NK-92 treated with Interleukin-12 subunit alpha and Interleukin-12 subunit beta, amount 100 ng/mL, for 24 hours (cell line): ENCODE data around the gene JMY.
A peak's percentile ranks its signal among the peaks of the same experiment; 100 is the strongest.

ENCODE experiments used
- DNase-seq: peaks from one replicate; lab custom pipeline; 2025; lab: John Stamatoyannopoulos, UW

The JMY gene, protein sequence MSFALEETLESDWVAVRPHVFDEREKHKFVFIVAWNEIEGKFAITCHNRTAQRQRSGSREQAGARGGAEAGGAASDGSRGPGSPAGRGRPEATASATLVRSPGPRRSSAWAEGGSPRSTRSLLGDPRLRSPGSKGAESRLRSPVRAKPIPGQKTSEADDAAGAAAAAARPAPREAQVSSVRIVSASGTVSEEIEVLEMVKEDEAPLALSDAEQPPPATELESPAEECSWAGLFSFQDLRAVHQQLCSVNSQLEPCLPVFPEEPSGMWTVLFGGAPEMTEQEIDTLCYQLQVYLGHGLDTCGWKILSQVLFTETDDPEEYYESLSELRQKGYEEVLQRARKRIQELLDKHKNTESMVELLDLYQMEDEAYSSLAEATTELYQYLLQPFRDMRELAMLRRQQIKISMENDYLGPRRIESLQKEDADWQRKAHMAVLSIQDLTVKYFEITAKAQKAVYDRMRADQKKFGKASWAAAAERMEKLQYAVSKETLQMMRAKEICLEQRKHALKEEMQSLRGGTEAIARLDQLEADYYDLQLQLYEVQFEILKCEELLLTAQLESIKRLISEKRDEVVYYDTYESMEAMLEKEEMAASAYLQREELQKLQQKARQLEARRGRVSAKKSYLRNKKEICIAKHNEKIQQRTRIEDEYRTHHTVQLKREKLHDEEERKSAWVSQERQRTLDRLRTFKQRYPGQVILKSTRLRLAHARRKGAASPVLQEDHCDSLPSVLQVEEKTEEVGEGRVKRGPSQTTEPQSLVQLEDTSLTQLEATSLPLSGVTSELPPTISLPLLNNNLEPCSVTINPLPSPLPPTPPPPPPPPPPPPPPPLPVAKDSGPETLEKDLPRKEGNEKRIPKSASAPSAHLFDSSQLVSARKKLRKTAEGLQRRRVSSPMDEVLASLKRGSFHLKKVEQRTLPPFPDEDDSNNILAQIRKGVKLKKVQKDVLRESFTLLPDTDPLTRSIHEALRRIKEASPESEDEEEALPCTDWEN

GRCh38 chr5:79235634-79236361 lies at the start of gene JMY:
Gene JMY (plus strand): TSS chr5:79236131. CDS start chr5:79236651, 520 bp downstream.
- DNase-seq, result peak; percentile 83

DNA sequence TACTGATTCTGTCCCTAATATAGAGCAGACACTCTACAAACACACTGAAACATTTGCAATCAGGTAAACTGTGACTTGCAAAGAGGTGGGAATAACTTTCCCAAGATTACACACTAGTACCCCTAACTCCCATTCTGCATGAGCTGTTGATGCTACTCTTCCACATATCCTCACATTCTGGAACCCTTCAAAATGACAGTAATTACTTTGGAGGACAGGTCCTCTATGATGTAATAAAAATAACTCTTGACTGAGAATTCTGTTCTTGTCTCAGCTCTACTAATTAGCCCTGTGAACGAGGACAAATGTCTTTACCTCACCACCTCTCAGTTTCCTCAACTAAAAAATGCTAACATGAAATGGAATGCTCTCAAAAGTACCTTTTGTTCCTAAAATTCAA lies 49.5 kb upstream of the JMY start:
- DNase-seq, result no peak

DNA sequence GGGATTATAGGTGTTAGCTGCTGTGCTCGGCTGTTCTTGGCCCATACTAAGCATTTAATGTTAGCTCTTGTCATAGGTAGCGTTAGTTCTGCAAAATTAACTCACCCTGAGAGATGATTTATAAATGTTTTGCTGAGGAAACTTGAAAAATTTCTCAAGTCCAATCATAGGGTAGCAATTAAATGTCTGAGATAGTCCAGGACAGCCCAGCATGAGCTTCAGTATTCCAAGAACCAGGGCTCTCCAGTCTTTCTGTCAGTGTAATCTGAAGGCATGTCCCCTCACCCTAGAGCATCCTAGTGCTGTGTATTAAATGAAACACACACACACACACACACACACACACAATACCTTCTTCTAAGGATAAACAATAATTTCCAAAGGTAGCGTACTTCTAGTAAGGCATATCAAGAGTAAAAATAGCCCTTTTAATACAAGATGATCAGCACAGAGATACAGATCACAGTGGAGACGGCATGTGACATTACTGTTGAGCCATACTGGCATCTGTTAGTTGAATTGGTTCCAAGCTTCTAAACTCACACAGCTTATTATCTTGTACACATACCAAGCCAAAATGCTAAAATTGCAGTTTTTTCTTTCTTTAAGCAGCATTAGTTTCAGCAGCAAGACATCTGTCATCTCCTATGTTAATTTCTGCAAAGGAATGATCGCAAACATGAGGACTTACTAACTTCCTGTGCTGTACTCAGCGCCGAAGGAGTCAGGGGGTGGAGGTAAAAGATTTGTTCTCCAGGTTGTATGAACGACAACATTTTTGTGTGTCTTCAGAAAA lies 46.3 kb upstream of the JMY start:
- DNase-seq, result no peak

GRCh38 chr5:79190235-79190529 lies 45.7 kb upstream of the JMY start:
- no peak for DNase-seq

- no peak for DNase-seq
Observed at GRCh38 chr5:79191457-79191856, 44.5 kb upstream of the JMY start.

- peak; percentile 46 for DNase-seq
Observed at GRCh38 chr5:79193643-79194042, 42.3 kb upstream of the JMY start.

DNA sequence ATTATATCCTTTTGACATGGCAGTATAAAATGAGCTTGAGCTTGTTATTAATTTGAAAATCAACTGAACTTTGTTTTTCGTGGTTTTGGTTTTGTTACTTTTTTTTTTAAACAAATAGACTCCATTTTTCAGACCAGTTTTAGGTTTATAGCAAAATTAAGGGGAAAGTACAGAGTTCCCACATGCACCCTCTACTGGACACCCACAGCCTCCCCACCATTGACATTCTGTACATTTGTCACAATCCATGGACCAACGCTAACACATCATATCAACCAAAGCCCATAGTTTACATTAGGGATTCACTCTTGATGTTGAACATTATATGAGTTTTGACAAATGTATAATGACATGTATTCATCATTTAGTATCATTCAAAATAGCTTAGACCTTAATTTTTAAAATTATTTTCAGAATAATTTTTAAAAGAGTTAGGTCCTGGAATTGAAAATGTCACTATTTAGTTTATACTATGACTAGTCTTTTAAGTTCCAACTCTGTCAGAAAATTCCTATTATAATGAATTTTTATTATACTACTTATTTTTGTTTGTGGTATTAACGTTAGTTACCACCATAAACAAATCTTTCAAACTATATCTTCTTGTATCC lies 35.3 kb upstream of the JMY start:
- DNase-seq, result no peak

DNA sequence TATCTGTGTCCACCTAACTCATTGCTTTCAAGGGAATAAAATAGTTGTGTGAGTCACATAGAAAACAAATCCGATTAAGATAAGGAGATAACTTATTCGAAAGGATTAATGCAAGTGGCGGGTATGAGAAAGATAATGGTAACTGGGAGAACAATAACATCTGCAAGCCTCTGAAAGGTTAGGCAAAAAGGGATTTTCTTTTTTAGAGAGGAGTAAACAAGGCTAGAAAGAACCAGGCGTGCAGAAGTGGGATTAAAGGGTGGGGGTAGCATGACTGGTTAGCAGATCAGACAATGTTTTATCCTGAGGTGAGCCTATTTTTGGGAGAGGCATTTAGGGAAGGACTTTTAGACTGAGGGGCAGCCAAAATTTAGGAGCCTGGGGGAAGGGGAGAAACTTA lies 34.7 kb upstream of the JMY start:
- DNase-seq, result no peak

DNA sequence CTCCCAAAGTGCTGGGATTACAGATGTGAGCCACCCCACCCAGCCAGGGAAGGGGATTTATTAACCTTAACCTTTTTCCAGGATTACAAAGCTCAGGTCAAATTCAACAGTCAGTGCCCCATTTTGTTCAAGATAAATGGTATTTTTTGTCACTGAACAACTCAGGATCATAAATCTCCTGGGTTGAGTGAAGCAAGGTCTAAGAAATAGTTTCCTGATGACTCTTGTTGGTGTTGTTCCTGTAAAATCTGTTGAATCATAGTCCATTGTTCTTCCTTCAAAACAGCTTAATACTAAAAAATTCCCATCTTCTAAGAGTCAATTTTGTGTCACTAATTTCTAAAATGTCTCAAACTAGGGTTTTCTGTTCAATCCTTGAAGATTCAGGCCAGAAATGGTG lies 33.9 kb upstream of the JMY start:
- no peak for DNase-seq

- DNase-seq, result no peak
Observed at GRCh38 chr5:79205965-79206364, 30.0 kb upstream of the JMY start.

DNA sequence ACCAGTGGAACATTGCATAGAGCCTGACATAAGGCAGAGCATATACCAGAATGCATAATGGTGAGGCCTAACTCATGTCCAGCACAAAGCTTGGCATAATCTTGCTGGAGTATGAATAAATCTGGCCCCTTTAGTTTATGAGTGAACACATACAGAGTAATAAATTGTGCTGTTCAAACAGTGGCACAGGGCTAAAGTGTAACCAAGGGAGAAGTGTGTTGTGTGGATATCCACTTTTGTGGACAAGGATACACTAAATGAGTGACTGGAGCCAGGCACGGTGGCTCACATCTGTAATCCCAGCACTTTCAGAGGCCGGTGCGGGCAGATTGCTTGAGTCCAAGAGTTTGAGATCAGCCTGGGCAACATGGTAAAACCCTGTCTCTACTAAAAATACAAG lies 29.4 kb upstream of the JMY start:
- DNase-seq, result no peak

DNA sequence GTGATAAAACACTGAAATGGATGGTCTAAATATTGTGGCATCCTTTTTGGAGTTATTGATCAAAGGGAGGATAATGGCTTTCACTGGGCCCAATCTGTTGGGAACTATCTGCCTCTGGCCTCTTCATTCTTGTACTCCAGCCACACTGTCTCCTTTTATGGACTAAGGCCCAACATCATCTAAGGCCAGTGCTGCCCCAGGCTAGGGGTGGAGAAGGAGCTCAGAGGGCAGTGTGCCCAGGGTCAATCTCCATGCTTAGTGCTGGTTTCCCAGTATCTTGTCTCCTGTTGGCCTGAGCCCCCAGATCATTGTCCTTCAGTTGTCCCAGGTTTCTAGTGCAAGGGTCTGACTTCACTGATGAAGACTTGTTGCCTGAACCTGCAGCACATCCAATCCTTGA lies 26.4 kb upstream of the JMY start:
- DNase-seq, result no peak

DNA sequence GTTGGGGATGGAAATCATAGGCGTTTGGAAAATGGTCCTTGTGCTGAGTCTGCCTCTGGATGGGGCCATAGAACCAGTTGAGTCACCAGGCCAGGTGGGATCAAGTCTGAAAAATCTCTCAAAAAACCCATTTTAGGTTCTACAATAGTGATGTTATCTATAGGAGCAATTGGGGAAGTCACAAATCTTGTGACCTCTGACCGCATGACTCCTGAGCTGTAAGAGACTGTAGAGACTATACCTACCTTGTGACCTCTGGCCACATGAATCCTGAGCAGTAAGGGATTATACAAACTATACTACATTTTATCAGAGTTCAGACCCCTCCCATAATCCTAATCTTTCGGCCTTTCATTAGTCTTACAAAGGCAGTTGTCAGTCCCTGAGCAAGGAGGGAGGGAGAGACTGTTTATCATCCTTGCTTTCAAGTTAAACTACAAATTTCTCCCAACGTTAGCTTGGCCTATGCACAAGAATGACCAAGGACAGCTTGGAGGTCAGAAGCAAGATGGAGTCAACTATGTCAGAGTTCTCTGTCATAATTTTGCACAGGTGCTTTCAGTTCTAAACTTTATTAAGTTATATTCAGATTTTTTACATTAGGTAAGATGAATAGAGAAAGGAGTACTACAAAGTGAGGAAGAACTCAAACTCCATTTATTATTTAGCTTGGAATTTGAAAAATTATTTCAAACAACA lies 11.5 kb upstream of the JMY start:
- DNase-seq, result no peak

- no peak for DNase-seq
Observed at GRCh38 chr5:79225026-79225425, 10.9 kb upstream of the JMY start.

GRCh38 chr5:79225441-79225840 lies 10.5 kb upstream of the JMY start:
- no peak for DNase-seq

- no peak for DNase-seq
Observed at GRCh38 chr5:79227484-79228025, 8.4 kb upstream of the JMY start.

GRCh38 chr5:79229357-79230174 lies 6.4 kb upstream of the JMY start:
- DNase-seq, result no peak

DNA sequence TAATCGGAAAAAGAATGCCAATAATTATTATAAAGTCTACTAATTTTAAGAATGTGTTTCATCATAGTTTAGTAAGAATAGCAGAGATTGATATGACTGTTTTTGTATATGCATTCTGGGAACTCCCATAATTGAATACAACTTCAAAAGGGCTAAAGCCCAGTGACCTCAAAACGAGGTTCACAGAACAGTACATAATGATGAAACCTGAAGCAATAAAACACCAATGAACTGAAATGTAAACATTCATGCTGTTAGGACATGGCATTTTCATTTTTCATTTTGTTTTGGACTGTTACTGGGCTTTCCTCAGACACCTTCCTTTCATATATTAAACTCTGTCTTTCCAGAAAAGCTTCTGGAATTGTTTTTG lies 684 bp upstream of the JMY start:
- no peak for DNase-seq

GRCh38 chr5:79236362-79236969 lies 535 bp downstream of the JMY start:
- DNase-seq, result peak; percentile 48
